ENCODE data around the gene TNIP2. TPM values are rescaled to one million over a fixed set of nuclear protein-coding genes. Genes with fewer than 3 reads are reported as not detected.
"Not testable (repeated sequence)": the region's sequence is repeated elsewhere in the genome, so short reads cannot be mapped to it uniquely, and the experiment has no call there.

TNIP2 gene
- total and polyA plus RNA-seq, 2 donors (not counting 3 experiments of a cell fraction or from before 2014, with no cell fraction given): 37.7 to 52.1 TPM

DNA sequence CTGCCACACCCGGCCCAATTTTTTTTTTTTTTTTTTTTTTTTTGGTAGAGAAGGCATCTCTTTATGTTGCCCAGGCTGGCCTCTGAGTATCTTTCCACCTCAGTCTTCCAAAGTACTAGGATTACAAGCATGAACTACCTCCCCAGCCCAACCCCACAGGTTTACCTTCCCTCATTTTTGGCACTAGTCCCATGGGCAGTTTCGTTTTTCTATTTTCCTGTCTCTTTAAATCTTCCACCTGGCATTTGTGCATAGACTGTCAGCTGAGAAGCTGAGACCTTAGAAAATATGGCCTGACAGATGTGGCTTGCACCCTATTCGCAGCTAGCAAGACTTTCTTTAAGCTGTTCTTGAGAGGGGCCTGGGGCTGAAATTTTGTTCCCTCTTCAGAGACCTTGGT lies 27.9 kb downstream of the TNIP2 start:
- FAIRE-seq (no peak), DNase-seq (ENCODE audit: low read depth, low spot score) (no peak)
- Histone ChIP-seq H3K9ac (replicated peaks; ENCODE audit: extremely low read depth, insufficient read depth, low read length) (no peak overlapping the region), H4K20me1 (replicated peaks; ENCODE audit: control insufficient read depth, extremely low read depth, insufficient read depth, low read length) (no peaks in the 10 kb centered on the region), H3K9me3 (replicated peaks; ENCODE audit: control insufficient read depth, insufficient read depth, low read length) (no peaks in the 10 kb centered on the region), H3K4me2 (ENCODE audit: insufficient read depth, low read length) (no peak overlapping the region), H3K27me3 (ENCODE audit: control insufficient read depth in 2 of 2, insufficient read depth in 2 of 2, low read length in 2 of 2) (no peaks in the 10 kb centered on the region), H3K79me2 (ENCODE audit: control insufficient read depth, insufficient read depth, low read length) (no peaks in the 10 kb centered on the region), H3K36me3 (ENCODE audit: control insufficient read depth in 2 of 2, extremely low read depth in 1 of 2, insufficient read depth in 2 of 2, low read length in 2 of 2) (peaks cover 4 to 15% of the 10 kb centered on the region in 2 experiments), H2AFZ (ENCODE audit: low read depth, low read length) (no peak overlapping the region), H3K4me1 (ENCODE audit: control insufficient read depth, extremely low read depth, insufficient read depth, low read length) (no peaks in the 10 kb centered on the region), H3K9me1 (replicated peaks; ENCODE audit: control insufficient read depth, extremely low read depth, insufficient read depth, low read length) (no peaks in the 10 kb centered on the region), H3K27ac (ENCODE audit: insufficient read depth, low read depth, low read length) (no peak overlapping the region), H3K4me3 (replicated peaks in 1 of 3; ENCODE audit: insufficient read depth in 1 of 3, low read depth in 1 of 3, low read length in 3 of 3) (no peak overlapping the region)
- ChIA-PET CTCF (interaction anchor here (0.8 to 1.0 kb wide), 3 partner anchors 14 to 226 kb away, joined by 3 read pairs; no protein-coding TSS in a partner anchor), POLR2A (interaction anchor here (0.7 kb wide), 1 partner anchor 10 kb away, joined by 3 read pairs; no protein-coding TSS in a partner anchor)
- intact Hi-C loops (cut with micrococcal nuclease): no loop called here
- dilution Hi-C loops (cut with MboI; ENCODE audit: extremely low pct_ligation_motif_present, low sequenced_read_pairs): no loop called here
- BruUV-seq (replicated peaks): no TSS peak
- TF ChIP-seq POLR2AphosphoS5 (IDR thresholded peaks at IDR 0.05; ENCODE audit: insufficient read depth, low read depth, low read length): no peak
- no peak for TF ChIP-seq FOS (IDR thresholded peaks at IDR 0.05; ENCODE audit: borderline replicate concordance, insufficient read depth, low read length)
- TF ChIP-seq MAX (IDR thresholded peaks at IDR 0.05; ENCODE audit: insufficient read depth, insufficient read length): no peak
- no peak for TF ChIP-seq MYC (IDR thresholded peaks at IDR 0.05; ENCODE audit: low read depth, low read length)
- no peak for TF ChIP-seq GATA2 (IDR thresholded peaks at IDR 0.05; ENCODE audit: insufficient read depth, insufficient read length, low read depth, low read length)
- TF ChIP-seq POLR2A (IDR thresholded peaks at IDR 0.05; ENCODE audit: low read depth, low read length): no peak
- TF ChIP-seq CTCF (IDR thresholded peaks at IDR 0.05; ENCODE audit: extremely low read depth in 1 of 2, insufficient read depth in 1 of 2, low read depth in 1 of 2, low read length in 2 of 2): no peak
- no peak for TF ChIP-seq EZH2 (IDR thresholded peaks at IDR 0.05; ENCODE audit: borderline replicate concordance, low read depth, low read length, severe bottlenecking)
- TF ChIP-seq JUN (IDR thresholded peaks at IDR 0.05; ENCODE audit: borderline replicate concordance, insufficient read depth, insufficient read length, low read depth): no peak

GRCh38 chr4:2726881-2727280 lies 29.3 kb downstream of the TNIP2 start:
- intact Hi-C loops (cut with micrococcal nuclease); DNase-seq (ENCODE audit: low read depth, low spot score); H3K27me3 ChIP-seq (ENCODE audit: control insufficient read depth in 2 of 2, insufficient read depth in 2 of 2, low read length in 2 of 2); CTCF ChIA-PET; H3K4me3 ChIP-seq (replicated peaks in 1 of 3; ENCODE audit: insufficient read depth in 1 of 3, low read depth in 1 of 3, low read length in 3 of 3); H3K79me2 ChIP-seq (ENCODE audit: control insufficient read depth, insufficient read depth, low read length); H3K4me2 ChIP-seq (ENCODE audit: insufficient read depth, low read length); BruUV-seq (replicated peaks); H3K9me1 ChIP-seq (replicated peaks; ENCODE audit: control insufficient read depth, extremely low read depth, insufficient read depth, low read length); dilution Hi-C loops (cut with MboI; ENCODE audit: extremely low pct_ligation_motif_present, low sequenced_read_pairs); POLR2A ChIA-PET; H2AFZ ChIP-seq (ENCODE audit: low read depth, low read length); H4K20me1 ChIP-seq (replicated peaks; ENCODE audit: control insufficient read depth, extremely low read depth, insufficient read depth, low read length); H3K9ac ChIP-seq (replicated peaks; ENCODE audit: extremely low read depth, insufficient read depth, low read length); H3K9me3 ChIP-seq (replicated peaks; ENCODE audit: control insufficient read depth, insufficient read depth, low read length); FAIRE-seq; H3K4me1 ChIP-seq (ENCODE audit: control insufficient read depth, extremely low read depth, insufficient read depth, low read length); H3K27ac ChIP-seq (ENCODE audit: insufficient read depth, low read depth, low read length): not testable (repeated sequence)
- H3K36me3 ChIP-seq (ENCODE audit: control insufficient read depth in 2 of 2, extremely low read depth in 1 of 2, insufficient read depth in 2 of 2, low read length in 2 of 2): peaks cover 3 to 13% of the 10 kb centered on the region in 2 experiments

Measured in endothelial cell of umbilical vein (primary cell).